Upper lobe of left lung (tissue), 6 donors: ENCODE results near the gene GPR141. TPM values are rescaled to one million over a fixed set of nuclear protein-coding genes. Genes with fewer than 3 reads are reported as not detected.

Experiments
- ATAC-seq, 2 donors: fragments of 200-7000 bp; cut with Tn5 transposase; one replicate each; pipeline ENCODE4 v1.9.1; 2022; ENCODE audit warnings: mild to moderate bottlenecking in 2 of 2, moderate library complexity in 2 of 2; ENCODE audit not compliant: low FRiP score in 2 of 2
- DNase-seq, 2 donors: peaks; one replicate each; pipeline ENCODE4 v3.0.0-alpha.2; 2019 to 2020
- H3K27ac ChIP-seq, 4 donors: fragments of 200-600 bp; sonication (generic); one replicate each; pipeline ENCODE4 v1.5.1; 2016 to 2019
- H3K27me3 ChIP-seq, 4 donors: fragments of 200-600 bp; sonication (generic); one replicate each; pipeline ENCODE4 v1.5.1; 2017 to 2019
- H3K36me3 ChIP-seq, 4 donors: fragments of 200-600 bp; sonication (generic); one replicate each; pipeline ENCODE4 v1.5.1; 2016 to 2019
- H3K4me1 ChIP-seq, 4 donors: fragments of 200-600 bp; sonication (generic); one replicate each; pipeline ENCODE4 v1.5.1; 2018 to 2019
- H3K4me3 ChIP-seq, 4 donors: fragments of 200-600 bp; sonication (generic); one replicate each; pipeline ENCODE4 v1.5.1; 2017 to 2019; ENCODE audit warnings: mild to moderate bottlenecking in 2 of 4, moderate library complexity in 1 of 4
- H3K9me3 ChIP-seq, 4 donors: fragments of 200-600 bp; sonication (generic); one replicate each; pipeline ENCODE4 v1.5.1; 2018 to 2019
- EP300 ChIP-seq, 4 donors: sonication (generic); formaldehyde crosslinking; IDR thresholded peaks; one replicate each; pipeline ENCODE4 v1.5.1; 2017; ENCODE audit warnings: antibody characterized with exemption in 4 of 4, control low read depth in 2 of 4
- POLR2A ChIP-seq, 4 donors: fragments of 450-650 bp; IDR thresholded peaks; one replicate each; pipeline ENCODE4 v1.5.1; 2016 to 2017; ENCODE audit warnings: antibody characterized with exemption in 4 of 4, mild to moderate bottlenecking in 2 of 4
- POLR2AphosphoS5 ChIP-seq, 2 donors: sonication (generic); formaldehyde crosslinking; IDR thresholded peaks; one replicate each; pipeline ENCODE4 v1.5.1; 2017; ENCODE audit warnings: antibody characterized with exemption in 2 of 2
- WGBS, 2 donors: methylation state at CpG; one replicate each; pipeline ENCODE4 v1.1.5; 2017 to 2018; 5-methylcytosine and 5-hydroxymethylcytosine counted together
- total RNA-seq, 6 donors: library from RNA; depleted of rRNA in 4 of 6; stranded (reverse); fragments of >200 nt in 4 of 6; gene quantifications; one replicate each; pipeline versions ENCODE4 v1.1.0 to v1.2.1, GENCODE V29; 2016 to 2021
- TF ChIP-seq, protein P1 (sequence below), 6 experiments: fragments of 450-650 bp in 4 of 6; fragments of 200-600 bp in 2 of 6; sonication (generic) in 2 of 6; IDR thresholded peaks; one replicate each; pipeline ENCODE4 v1.5.1; 2016 to 2019; ENCODE audit warnings: antibody characterized with exemption in 6 of 6
- donor health status: DM: no; HTN: no; CAD: no; lungs with moderate emphysema.
- donor health status: DM: no; HTN: yes; CAD: no; lungs with severe emphysema.

GPR141 gene
- total RNA-seq, 6 donors from 2014 or later, result 1.4 to 4.4 (median 3.9) TPM; not detected in 1

DNA sequence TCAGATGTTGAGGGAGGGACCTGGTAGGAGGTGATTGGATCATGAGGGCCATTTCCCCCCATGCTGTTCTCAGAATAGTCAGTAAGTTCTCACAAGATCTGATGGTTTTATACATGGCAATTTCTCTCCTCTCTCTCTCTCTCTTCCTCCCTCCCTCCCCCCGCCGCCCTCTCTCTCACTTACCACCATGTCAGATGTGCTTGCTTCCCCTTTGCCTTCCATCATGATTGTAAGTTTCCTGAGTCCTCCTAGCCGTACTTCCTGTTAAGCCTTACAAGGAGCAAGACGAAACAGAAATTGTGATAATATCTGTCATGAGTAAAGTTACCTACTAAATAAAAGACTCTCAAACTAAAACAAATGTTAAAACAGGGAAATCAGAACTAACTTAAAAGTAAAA is 19.9 kb upstream of the GPR141 start:
- peaks cover 0 to 4% (median 0%) of the 10 kb centered on the region in 4 donors for H3K4me1 ChIP-seq
- H3K4me3 ChIP-seq, result no peak overlapping the region
- DNase-seq (peak in 1 of 2 donors; percentile 50), ATAC-seq (peak in 1 of 2 donors; percentile 65)
- H3K27me3 ChIP-seq, result no peaks in the 10 kb centered on the region
- H3K36me3 ChIP-seq, result no peaks in the 10 kb centered on the region
- H3K9me3 ChIP-seq, result no peaks in the 10 kb centered on the region
- WGBS, 2 donors, result 30 to 60% methylated on average over 4 of the region's 4 CpGs
- TF ChIP-seq POLR2AphosphoS5 (IDR thresholded peaks at IDR 0.05) (no peak), EP300 (IDR thresholded peaks at IDR 0.05) (no peak), POLR2A (IDR thresholded peaks at IDR 0.05) (no peak)
- TF ChIP-seq, protein P1, sequence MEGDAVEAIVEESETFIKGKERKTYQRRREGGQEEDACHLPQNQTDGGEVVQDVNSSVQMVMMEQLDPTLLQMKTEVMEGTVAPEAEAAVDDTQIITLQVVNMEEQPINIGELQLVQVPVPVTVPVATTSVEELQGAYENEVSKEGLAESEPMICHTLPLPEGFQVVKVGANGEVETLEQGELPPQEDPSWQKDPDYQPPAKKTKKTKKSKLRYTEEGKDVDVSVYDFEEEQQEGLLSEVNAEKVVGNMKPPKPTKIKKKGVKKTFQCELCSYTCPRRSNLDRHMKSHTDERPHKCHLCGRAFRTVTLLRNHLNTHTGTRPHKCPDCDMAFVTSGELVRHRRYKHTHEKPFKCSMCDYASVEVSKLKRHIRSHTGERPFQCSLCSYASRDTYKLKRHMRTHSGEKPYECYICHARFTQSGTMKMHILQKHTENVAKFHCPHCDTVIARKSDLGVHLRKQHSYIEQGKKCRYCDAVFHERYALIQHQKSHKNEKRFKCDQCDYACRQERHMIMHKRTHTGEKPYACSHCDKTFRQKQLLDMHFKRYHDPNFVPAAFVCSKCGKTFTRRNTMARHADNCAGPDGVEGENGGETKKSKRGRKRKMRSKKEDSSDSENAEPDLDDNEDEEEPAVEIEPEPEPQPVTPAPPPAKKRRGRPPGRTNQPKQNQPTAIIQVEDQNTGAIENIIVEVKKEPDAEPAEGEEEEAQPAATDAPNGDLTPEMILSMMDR (IDR thresholded peaks at IDR 0.05), result no peak
- peak overlapping the region in 3 of 4 donors; percentile 14 to 47 (median 21) for H3K27ac ChIP-seq

DNA sequence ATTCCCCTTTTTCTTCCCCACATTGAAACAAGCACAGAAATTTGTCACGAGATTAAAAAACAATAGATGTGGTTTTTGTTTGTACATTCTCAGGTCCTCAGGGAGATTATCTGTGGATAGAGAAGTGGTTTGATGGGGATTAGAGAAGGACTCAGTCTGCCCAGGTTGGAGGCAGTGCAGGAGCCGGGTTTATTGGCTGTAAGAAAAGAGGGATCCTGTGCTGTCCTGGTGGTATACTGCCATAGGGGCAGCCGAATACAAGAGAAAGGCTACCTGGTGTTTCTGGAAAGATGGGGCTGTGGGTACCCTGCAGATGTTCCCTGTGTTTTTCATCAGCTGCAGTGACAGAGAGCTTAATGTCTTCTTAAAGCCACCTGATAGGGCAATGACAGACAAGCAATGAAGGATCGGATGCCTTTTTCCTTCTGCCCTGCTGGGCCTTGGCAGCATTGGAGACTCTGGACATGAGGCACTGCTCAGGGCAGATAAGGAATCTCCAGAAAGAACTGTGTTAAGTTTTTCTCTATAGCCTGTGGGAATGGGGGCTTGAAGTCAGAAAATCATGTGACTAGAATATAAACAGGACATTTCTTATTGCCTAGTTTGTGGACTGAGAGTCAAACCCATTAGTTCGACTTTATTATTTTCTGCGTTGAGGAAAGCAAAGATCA is 18.1 kb upstream of the GPR141 start:
- Histone ChIP-seq H3K4me3 (no peak overlapping the region), H3K27ac (peak overlapping the region in 1 of 4 donors; percentile 53), H3K36me3 (no peaks in the 10 kb centered on the region), H3K4me1 (peaks cover 0 to 4% (median 0%) of the 10 kb centered on the region in 4 donors), H3K27me3 (no peaks in the 10 kb centered on the region), H3K9me3 (no peaks in the 10 kb centered on the region)
- TF ChIP-seq POLR2AphosphoS5 (IDR thresholded peaks at IDR 0.05) (no peak), POLR2A (IDR thresholded peaks at IDR 0.05) (no peak), EP300 (IDR thresholded peaks at IDR 0.05) (no peak)
- TF ChIP-seq, protein P1 (IDR thresholded peaks at IDR 0.05), result no peak
- 80 to 85% methylated on average over 6 of the region's 6 CpGs for WGBS, 2 donors
- ATAC-seq (no peak), DNase-seq (no peak)

DNA sequence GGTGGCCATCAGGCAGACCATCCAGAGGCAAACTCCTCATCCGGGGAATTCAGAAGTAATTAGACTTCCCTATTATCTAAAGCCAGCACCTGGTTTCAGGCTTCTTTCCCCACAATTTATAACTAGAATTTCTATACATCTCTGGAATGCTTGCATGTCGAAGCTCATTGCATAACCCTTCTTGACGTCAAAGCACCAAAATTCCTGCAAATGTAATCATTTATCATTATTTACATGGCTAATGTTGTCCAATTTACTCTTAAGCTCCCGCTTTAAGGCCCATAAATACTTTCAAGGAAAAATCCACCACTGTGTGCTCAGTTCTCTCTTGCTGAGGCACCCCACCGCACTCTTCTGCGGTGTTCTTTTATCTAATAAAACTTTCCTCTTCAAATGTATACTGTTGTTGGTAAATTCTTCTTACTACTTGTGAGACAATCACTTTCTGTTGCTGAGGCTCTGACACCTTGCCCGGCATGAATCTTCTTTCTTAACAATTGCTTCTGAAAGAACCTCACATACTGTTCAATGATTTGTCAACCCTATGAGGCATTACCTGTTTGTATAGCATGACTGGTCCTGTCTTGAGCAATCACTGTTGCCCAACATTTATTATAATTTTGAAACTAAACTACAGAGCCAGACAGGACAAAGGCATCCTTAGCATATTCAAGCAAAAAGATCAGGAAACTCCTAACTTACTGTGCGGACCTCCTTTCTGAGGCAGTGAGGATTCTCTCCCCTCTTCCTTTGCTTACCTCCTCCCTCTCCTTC is 17.4 kb upstream of the GPR141 start:
- DNase-seq (no peak), ATAC-seq (no peak)
- Histone ChIP-seq H3K27me3 (no peaks in the 10 kb centered on the region), H3K36me3 (no peaks in the 10 kb centered on the region), H3K4me1 (peaks cover 0 to 4% (median 0%) of the 10 kb centered on the region in 4 donors), H3K4me3 (no peak overlapping the region), H3K9me3 (no peaks in the 10 kb centered on the region), H3K27ac (peak overlapping the region in 1 of 4 donors; percentile 62)
- TF ChIP-seq EP300 (IDR thresholded peaks at IDR 0.05) (no peak), POLR2A (IDR thresholded peaks at IDR 0.05) (no peak), POLR2AphosphoS5 (IDR thresholded peaks at IDR 0.05) (no peak)
- TF ChIP-seq, protein P1 (IDR thresholded peaks at IDR 0.05), result no peak
- 73 to 79% methylated on average over 8 of the region's 8 CpGs for WGBS, 2 donors

DNA sequence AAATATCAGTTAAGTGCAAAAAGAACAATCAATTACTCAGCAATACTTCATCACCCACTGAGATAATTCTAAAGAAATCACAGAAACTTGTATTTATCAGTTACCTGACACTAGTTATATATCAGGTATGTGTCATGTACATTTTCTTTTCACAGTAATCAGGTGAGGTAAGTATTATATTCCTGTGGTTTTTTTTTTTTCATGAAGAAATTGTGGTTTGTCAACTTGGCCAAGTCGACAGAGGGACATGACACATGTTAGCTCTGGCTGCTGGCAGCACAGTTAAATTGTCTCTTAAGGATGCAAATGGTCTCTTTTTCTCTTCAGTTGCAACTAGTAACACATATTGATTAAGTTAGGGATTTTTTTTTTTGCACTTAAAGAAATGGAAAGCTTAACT is 13.7 kb upstream of the GPR141 start:
- H3K9me3 ChIP-seq, result no peaks in the 10 kb centered on the region
- H3K27me3 ChIP-seq, result no peaks in the 10 kb centered on the region
- no peaks in the 10 kb centered on the region for H3K4me1 ChIP-seq
- ATAC-seq, result no peak
- no peak for DNase-seq
- 22 to 42% methylated on average over 1 of the region's 1 CpG for WGBS, 2 donors
- no peak overlapping the region for H3K4me3 ChIP-seq
- no peaks in the 10 kb centered on the region for H3K36me3 ChIP-seq
- H3K27ac ChIP-seq, result no peak overlapping the region
- TF ChIP-seq POLR2AphosphoS5 (IDR thresholded peaks at IDR 0.05) (no peak), EP300 (IDR thresholded peaks at IDR 0.05) (no peak), POLR2A (IDR thresholded peaks at IDR 0.05) (no peak)
- TF ChIP-seq, protein P1 (IDR thresholded peaks at IDR 0.05), result no peak
